ENCODE results near the gene BCAR3. TPM values are rescaled to one million over a fixed set of nuclear protein-coding genes. Genes with fewer than 3 reads are reported as not detected.

The BCAR3 gene
- total RNA-seq, 6 donors from 2014 or later: 26.3 to 48.8 (median 31.9) TPM

DNA sequence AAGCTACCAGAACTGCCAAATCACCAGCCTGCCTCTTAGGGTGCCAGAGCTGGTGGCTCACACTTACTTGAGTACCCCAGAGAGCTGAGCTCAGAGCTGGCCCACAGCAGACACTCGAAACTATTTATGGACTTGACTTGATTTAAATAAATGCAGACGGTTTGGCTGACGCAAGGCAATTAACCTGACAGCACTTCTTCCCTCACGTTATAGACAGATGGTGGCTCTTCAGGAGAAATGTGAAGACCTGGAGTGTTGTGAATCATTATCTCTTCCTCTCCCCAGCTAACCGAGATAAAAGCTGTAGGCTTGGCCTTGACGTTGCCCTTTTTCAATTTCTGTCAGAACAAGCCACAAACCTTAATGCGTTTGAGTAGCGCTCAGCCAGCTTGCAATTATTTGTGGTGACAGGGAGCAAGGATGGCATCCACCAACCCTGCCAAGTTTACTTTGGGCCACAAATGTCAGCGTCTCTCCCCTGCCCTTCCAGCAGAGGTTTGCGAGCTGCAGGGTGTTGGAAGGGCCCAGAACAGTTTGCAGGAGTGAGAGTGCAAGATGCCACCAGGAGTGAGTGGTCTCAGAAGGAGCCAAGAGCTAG, 34.0 kb upstream of the BCAR3 start:
- WGBS, 2 donors: 65 to 67% methylated on average over 9 to 10 of the region's 10 CpGs
- Histone ChIP-seq H3K4me1 (peaks cover 0 to 7% (median 0%) of the 10 kb centered on the region in 4 donors), H3K27ac (no peak overlapping the region), H3K27me3 (no peaks in the 10 kb centered on the region), H3K4me3 (no peak overlapping the region), H3K36me3 (no peaks in the 10 kb centered on the region), H3K9me3 (no peaks in the 10 kb centered on the region)
- no peak for DNase-seq
- no peak for TF ChIP-seq POLR2A (IDR thresholded peaks at IDR 0.05)
- no peak for TF ChIP-seq EP300 (IDR thresholded peaks at IDR 0.05)
- no peak for TF ChIP-seq POLR2AphosphoS5 (IDR thresholded peaks at IDR 0.05)
- TF ChIP-seq, protein P1, sequence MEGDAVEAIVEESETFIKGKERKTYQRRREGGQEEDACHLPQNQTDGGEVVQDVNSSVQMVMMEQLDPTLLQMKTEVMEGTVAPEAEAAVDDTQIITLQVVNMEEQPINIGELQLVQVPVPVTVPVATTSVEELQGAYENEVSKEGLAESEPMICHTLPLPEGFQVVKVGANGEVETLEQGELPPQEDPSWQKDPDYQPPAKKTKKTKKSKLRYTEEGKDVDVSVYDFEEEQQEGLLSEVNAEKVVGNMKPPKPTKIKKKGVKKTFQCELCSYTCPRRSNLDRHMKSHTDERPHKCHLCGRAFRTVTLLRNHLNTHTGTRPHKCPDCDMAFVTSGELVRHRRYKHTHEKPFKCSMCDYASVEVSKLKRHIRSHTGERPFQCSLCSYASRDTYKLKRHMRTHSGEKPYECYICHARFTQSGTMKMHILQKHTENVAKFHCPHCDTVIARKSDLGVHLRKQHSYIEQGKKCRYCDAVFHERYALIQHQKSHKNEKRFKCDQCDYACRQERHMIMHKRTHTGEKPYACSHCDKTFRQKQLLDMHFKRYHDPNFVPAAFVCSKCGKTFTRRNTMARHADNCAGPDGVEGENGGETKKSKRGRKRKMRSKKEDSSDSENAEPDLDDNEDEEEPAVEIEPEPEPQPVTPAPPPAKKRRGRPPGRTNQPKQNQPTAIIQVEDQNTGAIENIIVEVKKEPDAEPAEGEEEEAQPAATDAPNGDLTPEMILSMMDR (IDR thresholded peaks at IDR 0.05): no peak
- ATAC-seq (ENCODE audit: low FRiP score in 2 of 2): no peak

DNA sequence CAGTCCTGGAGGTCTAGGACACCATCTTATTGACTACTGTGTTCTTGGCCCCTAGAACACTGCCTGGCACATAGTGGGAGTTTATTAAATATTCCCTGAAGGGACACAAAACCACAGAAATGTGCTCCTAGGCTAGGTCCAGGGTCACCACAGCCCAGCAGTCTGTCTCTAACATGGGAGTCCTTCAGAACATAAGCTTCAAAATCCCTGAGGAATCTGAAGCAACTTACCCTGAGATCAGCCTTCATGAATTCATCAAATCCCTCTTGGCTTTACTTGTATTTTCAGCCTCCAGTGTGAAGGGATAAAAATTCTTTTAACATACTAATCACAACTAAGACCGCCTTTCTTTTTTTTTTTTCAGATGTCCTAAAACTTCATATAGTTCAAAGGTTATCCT, 32.7 kb upstream of the BCAR3 start:
- 43 to 95% methylated on average over 1 of the region's 1 CpG for whole genome bisulfite sequencing, 2 donors
- TF ChIP-seq POLR2AphosphoS5 (IDR thresholded peaks at IDR 0.05): no peak

DNA sequence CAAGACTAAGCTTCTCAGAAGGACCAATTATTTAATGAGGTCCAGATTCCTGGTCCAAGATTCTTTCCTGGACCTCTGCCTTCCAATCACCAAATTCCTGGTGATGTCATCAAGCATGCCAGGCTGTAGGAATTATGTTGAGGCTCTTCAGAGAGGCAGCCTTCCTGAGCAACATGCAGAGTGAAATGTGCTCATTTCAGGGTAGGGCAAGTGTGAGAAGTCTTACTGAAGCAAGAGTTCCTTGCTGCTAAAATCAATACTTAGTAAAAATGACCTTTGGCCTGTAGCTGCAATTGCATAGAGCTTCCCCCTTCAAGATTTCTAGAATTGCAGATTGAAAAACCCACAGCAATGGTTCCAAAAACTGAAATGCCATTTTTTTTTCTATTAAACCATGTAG, 31.7 kb upstream of the BCAR3 start:
- H3K27me3 ChIP-seq: no peaks in the 10 kb centered on the region
- no peak for ATAC-seq (ENCODE audit: low FRiP score in 2 of 2)
- TF ChIP-seq, protein P1 (IDR thresholded peaks at IDR 0.05): no peak
- TF ChIP-seq POLR2A (IDR thresholded peaks at IDR 0.05): no peak
- no peak for TF ChIP-seq EP300 (IDR thresholded peaks at IDR 0.05)
- no peak for TF ChIP-seq POLR2AphosphoS5 (IDR thresholded peaks at IDR 0.05)

More for the DNA sequence above, 32.7 kb upstream of the BCAR3 start:
- ATAC-seq (ENCODE audit: low FRiP score in 2 of 2) (no peak), DNase-seq (no peak)
- Histone ChIP-seq H3K27ac (no peak overlapping the region), H3K36me3 (no peaks in the 10 kb centered on the region), H3K27me3 (no peaks in the 10 kb centered on the region), H3K4me3 (no peak overlapping the region), H3K9me3 (no peaks in the 10 kb centered on the region), H3K4me1 (peaks cover under 1 to 8% (median 2%) of the 10 kb centered on the region in 4 donors)

DNA sequence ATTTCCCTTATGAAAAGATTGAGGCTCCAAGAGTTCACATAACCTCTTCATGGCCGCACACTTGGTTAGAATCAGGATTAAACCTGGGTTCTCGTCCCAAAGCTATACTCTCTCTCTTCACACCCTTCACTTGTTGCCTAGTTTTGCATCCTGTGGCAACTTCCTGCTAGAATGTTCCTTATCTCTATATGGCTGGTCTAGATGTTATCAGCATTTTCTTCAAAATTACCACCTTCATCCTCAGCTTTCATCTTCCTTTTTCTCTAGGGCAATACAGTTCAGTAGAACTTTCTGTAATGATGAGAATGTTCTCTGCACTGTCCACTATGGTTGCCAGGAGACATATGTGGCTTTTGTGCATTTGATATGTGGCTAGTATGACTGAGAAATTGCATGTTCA, 31.1 kb upstream of the BCAR3 start:
- no peaks in the 10 kb centered on the region for H3K36me3 ChIP-seq
- no peaks in the 10 kb centered on the region for H3K27me3 ChIP-seq
- H3K4me1 ChIP-seq: peaks cover 16 to 22% (median 18%) of the 10 kb centered on the region in 4 donors
- 65 to 74% methylated on average over 2 of the region's 2 CpGs for WGBS, 2 donors
- DNase-seq: no peak
- no peak overlapping the region for H3K4me3 ChIP-seq
- ATAC-seq (ENCODE audit: low FRiP score in 2 of 2): no peak
- H3K27ac ChIP-seq: no peak overlapping the region
- no peaks in the 10 kb centered on the region for H3K9me3 ChIP-seq
- TF ChIP-seq, protein P1 (IDR thresholded peaks at IDR 0.05): no peak
- TF ChIP-seq POLR2A (IDR thresholded peaks at IDR 0.05): no peak
- no peak for TF ChIP-seq POLR2AphosphoS5 (IDR thresholded peaks at IDR 0.05)
- no peak for TF ChIP-seq EP300 (IDR thresholded peaks at IDR 0.05)

More for the DNA sequence above, 31.7 kb upstream of the BCAR3 start:
- Histone ChIP-seq H3K36me3 (no peaks in the 10 kb centered on the region), H3K4me3 (no peak overlapping the region), H3K27ac (no peak overlapping the region), H3K4me1 (peaks cover 10 to 18% (median 12%) of the 10 kb centered on the region in 4 donors), H3K9me3 (no peaks in the 10 kb centered on the region)
- no peak for DNase-seq

DNA sequence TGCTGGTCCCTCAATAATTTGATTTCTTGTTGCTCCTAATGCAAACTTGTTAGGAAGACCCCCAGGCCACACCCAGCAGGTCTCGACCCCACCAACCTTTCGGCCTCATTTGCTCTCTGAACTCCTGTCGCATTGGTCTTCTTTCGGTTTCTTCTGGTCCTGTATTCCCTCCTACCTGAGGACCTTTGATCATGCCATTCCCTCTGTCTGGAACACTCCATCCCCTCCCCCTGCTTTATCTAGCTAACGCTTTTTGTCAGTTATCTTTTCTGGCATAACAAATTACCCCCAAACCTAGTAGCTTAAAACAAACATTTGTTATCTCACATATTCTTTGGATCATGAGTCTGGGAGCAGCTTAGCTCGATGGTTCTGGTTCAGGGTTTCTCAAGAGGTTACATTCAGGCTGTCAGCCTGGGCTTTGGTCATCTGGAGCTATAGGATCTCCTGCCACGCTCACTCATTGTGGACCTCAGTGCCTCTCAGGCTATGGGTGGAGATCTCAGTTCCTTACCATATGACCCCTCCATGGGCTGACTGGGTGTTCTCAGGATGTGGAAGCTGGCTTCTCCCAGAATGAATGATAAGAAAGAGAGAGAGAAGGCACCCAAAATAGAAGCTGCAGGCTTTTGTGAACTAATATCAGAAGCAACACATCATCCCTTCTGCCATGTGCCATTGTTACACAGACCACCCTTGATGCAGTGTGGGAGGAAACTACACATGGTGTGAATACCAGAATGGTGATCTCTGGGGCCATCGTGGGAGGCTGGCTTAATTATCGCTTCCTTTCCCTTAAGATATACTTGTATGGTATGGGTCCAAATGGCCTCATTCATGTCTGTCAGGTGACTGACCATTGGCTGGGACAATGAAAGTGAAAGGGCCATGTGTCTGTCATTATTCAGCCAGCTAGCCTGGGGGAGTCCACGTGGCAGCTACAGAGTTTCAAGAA, 29.1 kb upstream of the BCAR3 start:
- Histone ChIP-seq H3K4me3 (no peak overlapping the region), H3K27me3 (no peaks in the 10 kb centered on the region), H3K27ac (no peak overlapping the region), H3K9me3 (no peaks in the 10 kb centered on the region), H3K36me3 (no peaks in the 10 kb centered on the region), H3K4me1 (peaks cover 16 to 22% (median 19%) of the 10 kb centered on the region in 4 donors)
- no peak for TF ChIP-seq EP300 (IDR thresholded peaks at IDR 0.05)
- no peak for TF ChIP-seq POLR2AphosphoS5 (IDR thresholded peaks at IDR 0.05)
- TF ChIP-seq, protein P1 (IDR thresholded peaks at IDR 0.05): no peak
- no peak for TF ChIP-seq POLR2A (IDR thresholded peaks at IDR 0.05)
- DNase-seq (no peak), ATAC-seq (ENCODE audit: low FRiP score in 2 of 2) (no peak)
- 79 to 82% methylated on average over 10 of the region's 10 CpGs for WGBS, 2 donors
